Gastrocnemius medialis (tissue), 4 donors: ENCODE data around the gene KRTAP4-1.

Source experiments
- CTCF ChIP-seq, 5 experiments: fragments of 450-650 bp in 3 of 5; fragments of 200-600 bp in 2 of 5; sonication (generic) in 2 of 5; IDR thresholded peaks in 4 of 5; conservative IDR thresholded peaks in 1 of 5; 1 replicate in 4 of 5; 2 replicates in 1 of 5; pipeline ENCODE4 v1.5.1; 2016 to 2019; ENCODE audit warnings: antibody characterized with exemption in 5 of 5, mild to moderate bottlenecking in 3 of 5, moderate library complexity in 3 of 5
- POLR2A ChIP-seq, 2 donors: fragments of 450-650 bp; IDR thresholded peaks; one replicate each; pipeline ENCODE4 v1.6.1; 2017; ENCODE audit warnings: antibody characterized with exemption in 2 of 2, mild to moderate bottlenecking in 2 of 2, moderate library complexity in 2 of 2

GRCh38 chr17:41178843-41179616, 5.7 kb downstream of the KRTAP4-1 start:
- TF ChIP-seq POLR2A (IDR thresholded peaks at IDR 0.05) (no peak), CTCF (IDR thresholded peaks at IDR 0.05 in 4 of 5, conservative IDR thresholded peaks at IDR 0.05 in 1 of 5) (no peak)
